AG09309 (cell line): ENCODE results near the gene EYA4.

Source experiments
- DNase-seq: peaks from one replicate; pipeline ENCODE4 v3.0.0-alpha.2; 2010; ENCODE audit warnings: low read depth
- H3K4me3 ChIP-seq: 2 replicates; pipeline ENCODE4 v1.5.1; 2011; ENCODE audit warnings: mild to moderate bottlenecking, low read depth, low read length, moderate library complexity; ENCODE audit not compliant: control insufficient read depth
- TF ChIP-seq, protein P1 (sequence below): IDR thresholded peaks from 2 replicates; pipeline ENCODE4 v1.5.1; 2011; ENCODE audit warnings: mild to moderate bottlenecking, low read depth, low read length, inconsistent platforms; ENCODE audit not compliant: insufficient read depth, control insufficient read depth; ENCODE audit errors: missing control alignments

The EYA4 gene

DNA sequence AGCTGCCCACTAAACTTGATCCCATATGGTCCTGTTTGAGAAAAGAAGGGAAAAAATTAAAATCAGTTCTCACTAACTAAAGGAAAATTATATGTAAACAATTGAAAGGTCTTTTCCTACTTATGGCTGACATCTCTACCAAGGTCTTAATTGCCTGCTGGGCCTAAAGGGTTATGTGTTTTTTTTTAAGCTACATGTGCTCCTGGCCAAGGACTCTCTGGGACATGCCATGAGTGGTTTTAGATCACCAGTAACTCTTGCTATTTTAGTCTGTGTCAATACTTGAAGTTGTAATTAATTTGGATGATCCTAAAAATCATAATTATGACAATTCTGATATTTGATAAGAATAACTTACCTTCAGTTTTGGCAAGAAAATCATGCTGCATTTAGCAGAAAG is 35.9 kb upstream of the EYA4 start:
- TF ChIP-seq, protein P1, sequence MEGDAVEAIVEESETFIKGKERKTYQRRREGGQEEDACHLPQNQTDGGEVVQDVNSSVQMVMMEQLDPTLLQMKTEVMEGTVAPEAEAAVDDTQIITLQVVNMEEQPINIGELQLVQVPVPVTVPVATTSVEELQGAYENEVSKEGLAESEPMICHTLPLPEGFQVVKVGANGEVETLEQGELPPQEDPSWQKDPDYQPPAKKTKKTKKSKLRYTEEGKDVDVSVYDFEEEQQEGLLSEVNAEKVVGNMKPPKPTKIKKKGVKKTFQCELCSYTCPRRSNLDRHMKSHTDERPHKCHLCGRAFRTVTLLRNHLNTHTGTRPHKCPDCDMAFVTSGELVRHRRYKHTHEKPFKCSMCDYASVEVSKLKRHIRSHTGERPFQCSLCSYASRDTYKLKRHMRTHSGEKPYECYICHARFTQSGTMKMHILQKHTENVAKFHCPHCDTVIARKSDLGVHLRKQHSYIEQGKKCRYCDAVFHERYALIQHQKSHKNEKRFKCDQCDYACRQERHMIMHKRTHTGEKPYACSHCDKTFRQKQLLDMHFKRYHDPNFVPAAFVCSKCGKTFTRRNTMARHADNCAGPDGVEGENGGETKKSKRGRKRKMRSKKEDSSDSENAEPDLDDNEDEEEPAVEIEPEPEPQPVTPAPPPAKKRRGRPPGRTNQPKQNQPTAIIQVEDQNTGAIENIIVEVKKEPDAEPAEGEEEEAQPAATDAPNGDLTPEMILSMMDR = no peak
- no peak for DNase-seq
- no peak overlapping the region for H3K4me3 ChIP-seq

DNA sequence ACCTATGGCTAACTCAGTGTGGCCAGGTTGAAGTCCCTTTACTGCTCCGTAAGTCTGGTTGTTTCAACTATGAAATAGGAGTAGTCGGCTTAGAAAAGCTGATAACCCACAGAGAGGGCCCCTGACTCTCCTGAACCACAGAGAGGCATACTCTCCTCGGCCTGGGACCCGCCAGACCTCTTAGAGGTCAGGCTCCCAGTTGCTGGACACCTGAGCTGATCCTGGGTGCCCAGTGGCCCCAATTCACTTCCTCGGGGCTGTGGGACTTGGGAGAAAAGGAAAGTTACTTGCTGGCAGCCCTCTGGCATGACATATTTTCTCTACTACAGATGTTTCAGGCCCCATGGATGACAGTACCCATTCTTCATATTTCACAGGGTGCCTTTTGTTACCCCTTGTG is 34.2 kb upstream of the EYA4 start:
- no peak for DNase-seq
- H3K4me3 ChIP-seq = no peak overlapping the region
- TF ChIP-seq, protein P1 = no peak

GRCh38 chr6:133207754-133208153 is 33.4 kb upstream of the EYA4 start:
- no peak overlapping the region for H3K4me3 ChIP-seq
- DNase-seq = no peak
- TF ChIP-seq, protein P1 = no peak

DNA sequence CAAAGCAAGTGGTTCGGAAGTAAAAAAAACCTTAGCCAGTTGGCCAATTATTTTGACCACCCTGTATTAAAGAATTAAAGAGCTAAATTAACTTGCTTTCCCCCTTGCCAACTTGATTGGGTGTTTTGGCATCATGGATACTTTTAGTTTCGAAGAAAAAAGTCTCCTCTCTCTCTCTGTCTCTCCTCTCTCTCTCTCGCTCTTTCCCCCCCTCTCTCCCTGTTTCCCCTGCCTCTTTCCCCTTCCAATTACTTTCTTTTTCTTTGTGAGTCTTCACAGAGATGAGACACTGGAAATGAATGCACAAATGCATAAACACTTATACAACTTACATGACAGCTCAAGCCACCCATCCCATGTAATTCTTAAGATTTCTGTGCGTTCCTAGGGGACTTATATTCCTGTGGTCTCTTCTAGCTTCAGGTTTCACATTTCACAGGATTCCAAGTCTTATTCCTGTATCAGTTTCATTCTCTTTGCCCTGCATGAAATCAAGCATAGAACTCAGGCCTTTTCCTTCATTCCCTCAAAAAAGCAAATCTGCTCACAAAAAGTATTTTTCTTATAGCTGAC is 32.9 kb upstream of the EYA4 start:
- no peak for DNase-seq
- TF ChIP-seq, protein P1 = no peak

DNA sequence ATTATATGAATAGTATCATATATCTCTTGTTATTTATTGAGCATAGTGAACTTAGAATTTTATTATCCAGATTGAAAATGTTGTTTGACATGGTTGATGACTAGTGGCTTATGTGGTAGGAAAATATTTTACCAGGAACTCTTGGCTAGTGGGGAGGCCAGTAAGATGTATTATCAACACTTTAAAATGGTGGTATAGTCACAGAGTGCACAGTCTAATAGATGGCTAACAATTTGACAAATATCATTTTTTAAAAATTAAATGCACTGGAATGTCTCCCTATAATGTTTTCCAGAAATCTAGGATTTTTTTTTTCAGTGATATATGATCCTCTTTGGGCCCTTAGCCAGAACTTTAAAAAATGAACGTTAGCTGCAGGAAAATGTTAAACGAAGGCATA is 26.9 kb upstream of the EYA4 start:
- TF ChIP-seq, protein P1 = no peak
- DNase-seq = no peak
- H3K4me3 ChIP-seq = no peak overlapping the region

More for the DNA sequence above, 32.9 kb upstream of the EYA4 start:
- H3K4me3 ChIP-seq = no peak overlapping the region

GRCh38 chr6:133218852-133219251 is 22.3 kb upstream of the EYA4 start:
- H3K4me3 ChIP-seq = no peak overlapping the region
- DNase-seq = no peak
- TF ChIP-seq, protein P1 = no peak

- DNase-seq = no peak
- no peak overlapping the region for H3K4me3 ChIP-seq
- TF ChIP-seq, protein P1 = no peak
Measured at GRCh38 chr6:133223452-133224029, 17.6 kb upstream of the EYA4 start.
